ENCODE results near the gene NEK11. TPM values are rescaled to one million over a fixed set of nuclear protein-coding genes. Genes with fewer than 3 reads are reported as not detected.
A peak's percentile ranks its signal among the peaks of the same experiment; 100 is the strongest.

The NEK11 gene
- total and polyA plus RNA-seq, 9 of the 15 experiments (the other 6 are each of a cell fraction or from before 2014, with no cell fraction given), result 0.28 to 1.5 (median 0.87) TPM

DNA sequence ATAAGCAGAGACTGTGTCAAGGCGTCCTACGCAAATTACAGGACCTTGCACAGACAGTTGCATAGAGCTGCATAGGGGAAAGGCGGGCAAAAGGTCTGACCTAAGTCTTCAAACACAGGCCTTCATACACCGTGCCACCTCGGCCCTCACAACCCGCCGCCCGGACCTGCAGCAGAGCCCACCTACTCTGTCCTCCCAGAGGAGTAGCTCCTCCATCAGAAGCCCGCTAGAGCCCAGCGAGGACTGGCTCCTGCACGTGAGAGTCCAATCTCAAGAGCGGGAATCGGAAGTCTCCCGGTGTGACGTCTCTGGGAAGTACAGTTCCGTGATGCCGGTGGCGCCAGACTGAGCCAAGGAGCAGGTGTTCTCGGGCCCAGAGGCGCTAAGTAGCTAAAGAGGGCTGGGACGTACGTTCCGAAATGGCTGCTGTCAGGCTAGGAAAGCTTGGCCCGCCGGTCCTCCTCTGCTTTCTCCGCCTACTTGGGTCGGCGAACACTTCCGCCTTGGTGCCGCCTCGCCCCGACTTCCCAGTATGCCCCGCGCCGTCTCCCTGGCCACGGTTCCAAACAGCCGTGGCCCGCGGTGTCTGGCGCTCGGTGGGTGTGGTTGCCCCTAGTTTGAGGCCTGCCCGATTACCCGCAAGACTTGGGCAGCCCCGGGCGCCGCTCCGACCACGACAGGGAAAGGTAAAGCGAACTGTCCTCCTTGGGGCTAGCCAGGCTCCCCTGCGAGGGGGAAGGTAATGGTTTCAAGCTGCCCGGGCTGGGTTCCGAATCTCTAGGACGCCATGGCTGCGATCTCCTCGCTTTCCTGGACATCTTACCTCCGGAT lies at the start of gene NEK11, which contains the start of gene ASTE1 (continued):
- TF ChIP-seq, protein P1, sequence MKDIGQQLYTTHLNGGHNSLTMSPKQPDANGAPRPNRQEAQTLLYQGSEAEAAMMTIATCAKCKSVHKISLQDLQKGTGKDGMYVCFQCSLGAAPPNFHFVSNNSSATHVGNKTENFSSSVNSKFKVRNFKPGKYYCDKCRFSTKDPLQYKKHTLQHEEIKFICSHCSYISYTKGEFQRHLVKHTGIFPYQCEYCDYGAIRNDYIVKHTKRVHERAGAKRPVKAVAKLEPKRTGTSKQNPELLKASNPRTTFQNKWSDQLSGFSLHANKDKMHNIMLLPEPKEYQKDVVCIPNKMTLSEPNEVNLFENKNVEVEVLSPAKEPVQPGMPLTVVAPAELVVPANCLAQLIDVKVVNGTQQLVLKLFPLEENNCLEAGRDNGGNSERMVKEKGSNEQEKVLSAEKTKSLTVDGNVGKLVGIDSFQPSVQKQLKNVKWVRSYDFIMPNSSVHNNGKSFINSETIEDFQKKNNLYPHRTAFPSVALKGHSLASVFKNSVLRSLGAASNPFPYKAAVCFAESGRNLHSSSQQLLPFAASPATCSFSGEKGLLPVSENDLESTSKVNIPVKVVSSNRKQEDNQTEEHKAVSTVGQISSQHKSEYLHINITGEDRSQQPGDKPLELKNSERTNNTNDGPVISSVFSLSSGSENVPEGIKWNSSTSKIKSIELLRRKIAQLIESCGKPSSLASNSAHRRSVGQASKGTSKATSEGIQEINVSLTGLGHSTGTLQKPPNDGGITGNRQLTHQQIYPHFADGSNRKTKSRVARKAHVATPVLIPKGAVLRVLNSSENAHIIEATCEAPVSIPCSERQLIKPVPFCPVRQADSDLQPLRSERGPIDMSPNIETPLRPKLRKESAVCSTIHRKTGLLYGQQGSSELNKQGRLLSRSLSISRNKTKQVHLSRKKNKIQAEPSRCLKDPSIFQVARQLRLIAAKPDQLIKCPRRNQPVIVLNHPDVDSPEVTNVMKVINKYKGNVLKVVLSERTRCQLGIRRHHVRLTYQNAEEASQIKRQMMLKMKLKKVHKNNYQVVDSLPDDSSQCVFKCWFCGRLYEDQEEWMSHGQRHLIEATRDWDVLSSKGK (CRISPR knock-in tag; IDR thresholded peaks at IDR 0.05), result no peak
- TF ChIP-seq EZH2 (IDR thresholded peaks at IDR 0.05; ENCODE audit: borderline replicate concordance, low read depth, low read length) (no peak), ZSCAN29 (IDR thresholded peaks at IDR 0.05) (no peak), GABPB2 (CRISPR knock-in tag; conservative IDR thresholded peaks at IDR 0.05) (no peak), ZNF175 (CRISPR knock-in tag; IDR thresholded peaks at IDR 0.05; ENCODE audit: low read depth) (no peak), SIN3B (IDR thresholded peaks at IDR 0.05; ENCODE audit: low read depth) (no peak), PCBP2 (IDR thresholded peaks at IDR 0.05; ENCODE audit: low read depth, low read length, poor library complexity, severe bottlenecking) (no peak), PTBP1 (IDR thresholded peaks at IDR 0.05; ENCODE audit: low read depth, low read length) (no peak), PHF8 (IDR thresholded peaks at IDR 0.05; ENCODE audit: borderline replicate concordance, low read length) (peak; percentile 84; the same call in 1 of the 2 replicates), ZFX (CRISPR knock-in tag; IDR thresholded peaks at IDR 0.05) (peak; percentile 93), EGR1 (conservative IDR thresholded peaks at IDR 0.05) (no peak), SIRT6 (IDR thresholded peaks at IDR 0.05; ENCODE audit: low read depth, low read length) (no peak)
- TF ChIP-seq, protein P2, sequence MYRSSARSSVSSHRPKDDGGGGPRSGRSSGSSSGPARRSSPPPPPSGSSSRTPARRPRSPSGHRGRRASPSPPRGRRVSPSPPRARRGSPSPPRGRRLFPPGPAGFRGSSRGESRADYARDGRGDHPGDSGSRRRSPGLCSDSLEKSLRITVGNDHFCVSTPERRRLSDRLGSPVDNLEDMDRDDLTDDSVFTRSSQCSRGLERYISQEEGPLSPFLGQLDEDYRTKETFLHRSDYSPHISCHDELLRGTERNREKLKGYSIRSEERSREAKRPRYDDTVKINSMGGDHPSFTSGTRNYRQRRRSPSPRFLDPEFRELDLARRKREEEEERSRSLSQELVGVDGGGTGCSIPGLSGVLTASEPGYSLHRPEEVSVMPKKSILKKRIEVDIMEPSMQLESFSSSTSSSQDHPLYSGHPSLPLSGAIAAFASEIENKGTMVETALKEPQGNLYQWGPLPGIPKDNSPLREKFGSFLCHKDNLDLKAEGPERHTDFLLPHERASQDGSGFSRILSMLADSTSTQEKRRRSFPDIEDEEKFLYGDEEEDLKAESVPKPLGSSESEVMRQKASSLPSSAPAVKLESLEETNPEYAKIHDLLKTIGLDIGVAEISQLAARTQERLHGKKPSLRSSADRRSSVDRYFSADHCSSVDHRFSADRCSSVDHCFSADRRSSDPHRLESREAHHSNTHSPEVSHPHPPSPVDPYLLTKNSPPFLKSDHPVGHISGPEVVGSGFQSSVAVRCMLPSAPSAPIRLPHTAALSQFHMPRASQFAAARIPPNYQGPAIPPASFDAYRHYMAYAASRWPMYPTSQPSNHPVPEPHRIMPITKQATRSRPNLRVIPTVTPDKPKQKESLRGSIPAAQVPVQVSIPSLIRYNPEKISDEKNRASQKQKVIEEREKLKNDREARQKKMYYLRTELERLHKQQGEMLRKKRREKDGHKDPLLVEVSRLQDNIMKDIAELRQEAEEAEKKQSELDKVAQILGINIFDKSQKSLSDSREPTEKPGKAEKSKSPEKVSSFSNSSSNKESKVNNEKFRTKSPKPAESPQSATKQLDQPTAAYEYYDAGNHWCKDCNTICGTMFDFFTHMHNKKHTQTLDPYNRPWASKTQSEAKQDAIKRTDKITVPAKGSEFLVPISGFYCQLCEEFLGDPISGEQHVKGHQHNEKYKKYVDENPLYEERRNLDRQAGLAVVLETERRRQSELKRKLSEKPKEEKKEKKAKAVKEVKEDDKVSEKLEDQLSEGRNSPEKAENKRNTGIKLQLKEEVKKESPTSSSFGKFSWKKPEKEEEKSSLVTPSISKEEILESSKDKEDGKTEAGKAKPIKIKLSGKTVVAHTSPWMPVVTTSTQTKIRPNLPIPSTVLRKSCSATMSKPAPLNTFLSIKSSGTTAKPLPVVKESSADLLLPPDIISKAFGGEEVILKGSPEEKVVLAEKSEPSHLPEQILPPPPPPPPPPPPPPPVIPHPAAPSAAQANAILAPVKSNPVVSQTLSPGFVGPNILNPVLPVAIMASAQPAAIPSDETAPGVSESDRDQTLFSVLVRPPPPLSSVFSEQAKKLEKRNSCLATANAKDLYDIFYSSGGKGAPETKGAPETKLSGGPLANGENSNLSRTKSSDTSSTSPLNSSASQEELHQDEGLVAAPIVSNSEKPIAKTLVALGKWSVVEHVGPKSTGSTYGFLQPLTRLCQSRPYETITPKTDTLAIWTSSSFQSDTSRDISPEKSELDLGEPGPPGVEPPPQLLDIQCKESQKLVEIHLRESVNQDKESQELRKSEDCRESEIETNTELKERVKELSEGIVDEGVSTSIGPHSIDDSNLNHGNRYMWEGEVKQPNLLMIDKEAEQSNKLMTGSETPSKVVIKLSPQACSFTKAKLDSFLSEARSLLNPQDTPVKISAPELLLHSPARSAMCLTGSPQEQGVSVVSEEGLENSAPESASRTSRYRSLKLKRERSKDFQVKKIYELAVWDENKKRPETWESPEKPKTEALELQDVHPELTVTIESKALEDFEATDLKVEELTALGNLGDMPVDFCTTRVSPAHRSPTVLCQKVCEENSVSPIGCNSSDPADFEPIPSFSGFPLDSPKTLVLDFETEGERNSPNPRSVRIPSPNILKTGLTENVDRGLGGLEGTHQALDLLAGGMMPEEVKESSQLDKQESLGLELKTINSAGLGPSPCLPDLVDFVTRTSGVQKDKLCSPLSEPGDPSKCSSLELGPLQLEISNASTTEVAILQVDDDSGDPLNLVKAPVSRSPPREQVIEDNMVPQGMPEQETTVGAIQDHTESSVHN (IDR thresholded peaks at IDR 0.05; ENCODE audit: borderline replicate concordance in 1 of 2, low read depth in 1 of 2), result no peak
